GM12892 (cell line): ENCODE data around the gene CHURC1.

Source experiments
- POLR2A ChIP-seq: IDR thresholded peaks from 2 replicates; pipeline ENCODE4 v1.6.1; 2011; ENCODE audit warnings: low read depth, low read length, control low read depth
- POLR2AphosphoS5 ChIP-seq: IDR thresholded peaks from 2 replicates; pipeline ENCODE4 v1.6.1; 2011; ENCODE audit warnings: low read depth, low read length, control low read depth
- TAF1 ChIP-seq: IDR thresholded peaks from 2 replicates; pipeline ENCODE4 v1.6.1; 2011; ENCODE audit warnings: low read depth, mild to moderate bottlenecking, control low read depth, low read length, borderline replicate concordance

DNA sequence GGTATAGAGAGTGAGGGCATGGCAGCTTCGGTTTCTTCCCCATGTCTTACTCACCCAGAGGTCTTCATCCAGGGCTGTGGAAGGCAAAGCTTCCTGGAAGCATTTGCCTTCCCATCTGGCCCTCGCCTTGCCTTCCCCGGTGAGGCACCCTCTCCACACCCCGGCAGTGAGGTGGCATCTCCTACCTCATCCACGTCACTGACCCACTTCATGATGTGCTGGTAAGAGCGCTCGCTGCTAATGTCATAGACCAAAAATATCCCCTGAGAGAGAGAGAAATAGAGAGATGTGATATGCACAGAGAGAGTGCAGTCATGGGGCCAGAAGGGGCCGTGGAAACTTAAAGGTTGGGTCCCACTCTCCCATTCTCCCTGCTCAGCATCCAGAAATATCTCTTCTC lies 36.6 kb downstream of the CHURC1 start:
- TF ChIP-seq TAF1: no peak
- no peak for TF ChIP-seq POLR2A
- TF ChIP-seq POLR2AphosphoS5: no peak
